HepG2 (cell line): ENCODE results near the gene RNF208. TPM values are rescaled to one million over a fixed set of nuclear protein-coding genes. Genes with fewer than 3 reads are reported as not detected.

ENCODE experiments used
- MIER3 ChIP-seq: IDR thresholded peaks from 2 replicates; pipeline ENCODE4 v1.6.1; 2016; ENCODE audit warnings: missing compliant biosample characterization, borderline replicate concordance
- SKIL ChIP-seq: sonication (generic); formaldehyde crosslinking; IDR thresholded peaks from 2 replicates; pipeline ENCODE4 v1.8.0; 2022; ENCODE audit warnings: missing genetic modification reagents, mild to moderate bottlenecking, moderate library complexity, borderline replicate concordance
- SP4 ChIP-seq: sonication (generic); formaldehyde crosslinking; IDR thresholded peaks from 2 replicates; pipeline ENCODE4 v1.8.1; 2023; ENCODE audit warnings: mild to moderate bottlenecking, missing genetic modification reagents
- SP5 ChIP-seq: IDR thresholded peaks from 2 replicates; pipeline ENCODE4 v1.6.1; 2016; ENCODE audit warnings: low read depth, borderline replicate concordance
- ZNF441 ChIP-seq: sonication (generic); formaldehyde crosslinking; IDR thresholded peaks from 2 replicates; pipeline ENCODE4 v1.7.0; 2021; ENCODE audit warnings: missing genetic modification reagents, borderline replicate concordance
- ZNF776 ChIP-seq: sonication (generic); formaldehyde crosslinking; IDR thresholded peaks from 2 replicates; pipeline ENCODE4 v1.4.0; 2020; ENCODE audit warnings: mild to moderate bottlenecking, missing genetic modification reagents
- ZNF879 ChIP-seq: sonication (generic); formaldehyde crosslinking; IDR thresholded peaks from 2 replicates; pipeline ENCODE4 v1.8.1; 2023; ENCODE audit warnings: missing genetic modification reagents
- polyA plus RNA-seq, 8 experiments: library from polyadenylated mRNA; depleted of rRNA in 3 of 8; stranded (reverse) in 7 of 8; unstranded in 1 of 8; fragments of >200 nt; fragmentation: Illumina TruSeq in 4 of 8; extraction: Trizol in 4 of 8; gene quantifications; 2 replicates each; pipeline versions ENCODE4 v1.2.1 to v1.2.3, GENCODE V29; 2011 to 2016; ENCODE audit warnings: low read depth in 4 of 8, missing spikeins in 1 of 8, mixed read lengths in 1 of 8; ENCODE audit not compliant: insufficient read depth in 1 of 8
- total RNA-seq, 5 experiments: library from RNA; depleted of rRNA; stranded (reverse); fragments of >200 nt; fragmentation: Illumina TruSeq; extraction: Trizol; gene quantifications; 2 replicates each; pipeline ENCODE4 v1.2.3, GENCODE V29; 2016; ENCODE audit warnings: low read depth in 1 of 5
- TF ChIP-seq, protein P1 (sequence below): sonication (generic); formaldehyde crosslinking; IDR thresholded peaks from 2 replicates; pipeline ENCODE4 v1.4.0; 2020; ENCODE audit warnings: low read depth, mild to moderate bottlenecking, missing genetic modification reagents
- TF ChIP-seq, protein P2 (sequence below): sonication (generic); formaldehyde crosslinking; IDR thresholded peaks from 2 replicates; pipeline ENCODE4 v1.5.0; 2020; ENCODE audit warnings: mild to moderate bottlenecking, missing genetic modification reagents, borderline replicate concordance
- TF ChIP-seq, protein P3 (sequence below): sonication (generic); formaldehyde crosslinking; conservative IDR thresholded peaks from 2 replicates; pipeline ENCODE4 v1.4.0; 2020; ENCODE audit warnings: mild to moderate bottlenecking, missing genetic modification reagents, moderate library complexity

Gene RNF208
- total and polyA plus RNA-seq, 2 of the 13 experiments (the other 11 are each of a cell fraction or from before 2014, with no cell fraction given), result 1.6 to 2.1 TPM

DNA sequence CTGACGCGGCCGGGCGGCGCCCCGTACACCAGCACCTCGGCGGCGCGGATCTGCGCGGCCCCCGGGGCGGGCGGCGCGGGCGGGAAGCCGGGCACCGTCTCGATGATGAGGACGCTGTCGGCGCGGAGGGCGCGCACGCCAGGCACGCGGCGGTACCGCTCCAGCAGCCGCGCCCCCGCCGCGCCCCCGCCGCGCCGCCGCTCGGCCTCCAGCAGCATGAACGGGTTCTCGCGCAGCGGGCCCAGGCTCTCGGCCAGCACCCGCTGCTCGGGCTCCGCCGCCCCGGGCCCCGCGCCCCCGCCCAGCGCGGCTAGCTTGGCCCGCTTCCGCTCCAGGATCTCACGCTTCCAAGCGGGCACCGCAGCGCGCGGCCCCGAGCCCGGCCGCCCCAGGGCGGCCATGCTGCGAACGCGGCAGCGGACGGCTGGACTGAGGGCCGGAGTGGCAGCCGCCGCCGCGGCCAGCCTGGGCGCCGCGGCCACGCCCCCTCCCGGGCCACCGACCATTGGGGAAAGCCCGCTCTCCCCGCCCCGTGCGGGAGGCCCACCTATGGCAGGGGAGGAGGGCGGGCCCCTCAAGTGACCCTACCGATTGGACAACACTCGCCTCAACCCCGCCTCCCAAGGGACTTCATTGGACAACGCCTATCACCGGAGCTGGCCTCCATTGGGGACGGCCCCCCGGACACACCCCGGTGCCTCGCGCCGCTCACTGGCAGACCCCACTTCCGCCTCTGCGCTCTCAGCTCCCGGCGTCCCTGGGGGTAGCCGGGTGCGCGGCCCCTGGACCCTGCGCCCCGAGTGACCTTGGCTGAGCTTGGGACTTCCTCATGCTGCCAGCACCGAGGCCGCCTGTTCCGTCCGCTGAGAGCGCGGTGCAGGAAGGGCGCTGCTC, 21.5 kb downstream of the RNF208 start, which contains the start of gene TPRN (continued):
- TF ChIP-seq SKIL (CRISPR knock-in tag), result peak; percentile 75; the same call in 1 of the 2 replicates
- TF ChIP-seq, protein P1, sequence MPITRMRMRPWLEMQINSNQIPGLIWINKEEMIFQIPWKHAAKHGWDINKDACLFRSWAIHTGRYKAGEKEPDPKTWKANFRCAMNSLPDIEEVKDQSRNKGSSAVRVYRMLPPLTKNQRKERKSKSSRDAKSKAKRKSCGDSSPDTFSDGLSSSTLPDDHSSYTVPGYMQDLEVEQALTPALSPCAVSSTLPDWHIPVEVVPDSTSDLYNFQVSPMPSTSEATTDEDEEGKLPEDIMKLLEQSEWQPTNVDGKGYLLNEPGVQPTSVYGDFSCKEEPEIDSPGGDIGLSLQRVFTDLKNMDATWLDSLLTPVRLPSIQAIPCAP, result no peak
- TF ChIP-seq, protein P2, sequence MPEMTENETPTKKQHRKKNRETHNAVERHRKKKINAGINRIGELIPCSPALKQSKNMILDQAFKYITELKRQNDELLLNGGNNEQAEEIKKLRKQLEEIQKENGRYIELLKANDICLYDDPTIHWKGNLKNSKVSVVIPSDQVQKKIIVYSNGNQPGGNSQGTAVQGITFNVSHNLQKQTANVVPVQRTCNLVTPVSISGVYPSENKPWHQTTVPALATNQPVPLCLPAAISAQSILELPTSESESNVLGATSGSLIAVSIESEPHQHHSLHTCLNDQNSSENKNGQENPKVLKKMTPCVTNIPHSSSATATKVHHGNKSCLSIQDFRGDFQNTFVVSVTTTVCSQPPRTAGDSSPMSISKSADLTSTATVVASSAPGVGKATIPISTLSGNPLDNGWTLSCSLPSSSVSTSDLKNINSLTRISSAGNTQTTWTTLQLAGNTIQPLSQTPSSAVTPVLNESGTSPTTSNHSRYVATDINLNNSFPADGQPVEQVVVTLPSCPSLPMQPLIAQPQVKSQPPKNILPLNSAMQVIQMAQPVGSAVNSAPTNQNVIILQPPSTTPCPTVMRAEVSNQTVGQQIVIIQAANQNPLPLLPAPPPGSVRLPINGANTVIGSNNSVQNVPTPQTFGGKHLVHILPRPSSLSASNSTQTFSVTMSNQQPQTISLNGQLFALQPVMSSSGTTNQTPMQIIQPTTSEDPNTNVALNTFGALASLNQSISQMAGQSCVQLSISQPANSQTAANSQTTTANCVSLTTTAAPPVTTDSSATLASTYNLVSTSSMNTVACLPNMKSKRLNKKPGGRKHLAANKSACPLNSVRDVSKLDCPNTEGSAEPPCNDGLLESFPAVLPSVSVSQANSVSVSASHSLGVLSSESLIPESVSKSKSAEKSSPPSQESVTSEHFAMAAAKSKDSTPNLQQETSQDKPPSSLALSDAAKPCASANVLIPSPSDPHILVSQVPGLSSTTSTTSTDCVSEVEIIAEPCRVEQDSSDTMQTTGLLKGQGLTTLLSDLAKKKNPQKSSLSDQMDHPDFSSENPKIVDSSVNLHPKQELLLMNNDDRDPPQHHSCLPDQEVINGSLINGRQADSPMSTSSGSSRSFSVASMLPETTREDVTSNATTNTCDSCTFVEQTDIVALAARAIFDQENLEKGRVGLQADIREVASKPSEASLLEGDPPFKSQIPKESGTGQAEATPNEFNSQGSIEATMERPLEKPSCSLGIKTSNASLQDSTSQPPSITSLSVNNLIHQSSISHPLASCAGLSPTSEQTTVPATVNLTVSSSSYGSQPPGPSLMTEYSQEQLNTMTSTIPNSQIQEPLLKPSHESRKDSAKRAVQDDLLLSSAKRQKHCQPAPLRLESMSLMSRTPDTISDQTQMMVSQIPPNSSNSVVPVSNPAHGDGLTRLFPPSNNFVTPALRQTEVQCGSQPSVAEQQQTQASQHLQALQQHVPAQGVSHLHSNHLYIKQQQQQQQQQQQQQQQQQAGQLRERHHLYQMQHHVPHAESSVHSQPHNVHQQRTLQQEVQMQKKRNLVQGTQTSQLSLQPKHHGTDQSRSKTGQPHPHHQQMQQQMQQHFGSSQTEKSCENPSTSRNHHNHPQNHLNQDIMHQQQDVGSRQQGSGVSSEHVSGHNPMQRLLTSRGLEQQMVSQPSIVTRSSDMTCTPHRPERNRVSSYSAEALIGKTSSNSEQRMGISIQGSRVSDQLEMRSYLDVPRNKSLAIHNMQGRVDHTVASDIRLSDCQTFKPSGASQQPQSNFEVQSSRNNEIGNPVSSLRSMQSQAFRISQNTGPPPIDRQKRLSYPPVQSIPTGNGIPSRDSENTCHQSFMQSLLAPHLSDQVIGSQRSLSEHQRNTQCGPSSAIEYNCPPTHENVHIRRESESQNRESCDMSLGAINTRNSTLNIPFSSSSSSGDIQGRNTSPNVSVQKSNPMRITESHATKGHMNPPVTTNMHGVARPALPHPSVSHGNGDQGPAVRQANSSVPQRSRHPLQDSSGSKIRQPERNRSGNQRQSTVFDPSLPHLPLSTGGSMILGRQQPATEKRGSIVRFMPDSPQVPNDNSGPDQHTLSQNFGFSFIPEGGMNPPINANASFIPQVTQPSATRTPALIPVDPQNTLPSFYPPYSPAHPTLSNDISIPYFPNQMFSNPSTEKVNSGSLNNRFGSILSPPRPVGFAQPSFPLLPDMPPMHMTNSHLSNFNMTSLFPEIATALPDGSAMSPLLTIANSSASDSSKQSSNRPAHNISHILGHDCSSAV (CRISPR knock-in tag), result no peak
- peak; percentile 89 for TF ChIP-seq MIER3 (CRISPR knock-in tag)
- peak; percentile 50; the same call in 1 of the 2 replicates for TF ChIP-seq SP5
- TF ChIP-seq SP4 (CRISPR knock-in tag), result peak; percentile 94
- TF ChIP-seq ZNF441 (CRISPR knock-in tag), result peak; percentile 76; the same call in 1 of the 2 replicates
- TF ChIP-seq ZNF879 (CRISPR knock-in tag), result peak; percentile 92; the same call in 1 of the 2 replicates
- TF ChIP-seq ZNF776 (CRISPR knock-in tag), result no peak
- TF ChIP-seq, protein P3, sequence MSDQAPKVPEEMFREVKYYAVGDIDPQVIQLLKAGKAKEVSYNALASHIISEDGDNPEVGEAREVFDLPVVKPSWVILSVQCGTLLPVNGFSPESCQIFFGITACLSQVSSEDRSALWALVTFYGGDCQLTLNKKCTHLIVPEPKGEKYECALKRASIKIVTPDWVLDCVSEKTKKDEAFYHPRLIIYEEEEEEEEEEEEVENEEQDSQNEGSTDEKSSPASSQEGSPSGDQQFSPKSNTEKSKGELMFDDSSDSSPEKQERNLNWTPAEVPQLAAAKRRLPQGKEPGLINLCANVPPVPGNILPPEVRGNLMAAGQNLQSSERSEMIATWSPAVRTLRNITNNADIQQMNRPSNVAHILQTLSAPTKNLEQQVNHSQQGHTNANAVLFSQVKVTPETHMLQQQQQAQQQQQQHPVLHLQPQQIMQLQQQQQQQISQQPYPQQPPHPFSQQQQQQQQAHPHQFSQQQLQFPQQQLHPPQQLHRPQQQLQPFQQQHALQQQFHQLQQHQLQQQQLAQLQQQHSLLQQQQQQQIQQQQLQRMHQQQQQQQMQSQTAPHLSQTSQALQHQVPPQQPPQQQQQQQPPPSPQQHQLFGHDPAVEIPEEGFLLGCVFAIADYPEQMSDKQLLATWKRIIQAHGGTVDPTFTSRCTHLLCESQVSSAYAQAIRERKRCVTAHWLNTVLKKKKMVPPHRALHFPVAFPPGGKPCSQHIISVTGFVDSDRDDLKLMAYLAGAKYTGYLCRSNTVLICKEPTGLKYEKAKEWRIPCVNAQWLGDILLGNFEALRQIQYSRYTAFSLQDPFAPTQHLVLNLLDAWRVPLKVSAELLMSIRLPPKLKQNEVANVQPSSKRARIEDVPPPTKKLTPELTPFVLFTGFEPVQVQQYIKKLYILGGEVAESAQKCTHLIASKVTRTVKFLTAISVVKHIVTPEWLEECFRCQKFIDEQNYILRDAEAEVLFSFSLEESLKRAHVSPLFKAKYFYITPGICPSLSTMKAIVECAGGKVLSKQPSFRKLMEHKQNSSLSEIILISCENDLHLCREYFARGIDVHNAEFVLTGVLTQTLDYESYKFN, result peak; percentile 91
